T-helper 1 cell treated with Interleukin-12 subunit alpha and Interleukin-12 subunit beta and Interleukin-4 antibody, amounts not matched to agents 30 μg/mL and 1 μg/mL, for 36 hours (primary cell): ENCODE data around the gene GBF1.
"Not testable (repeated sequence)": the region's sequence is repeated elsewhere in the genome, so short reads cannot be mapped to it uniquely, and the experiment has no call there.

ENCODE experiments used
- H3K27ac Mint-ChIP-seq: one replicate; pipeline ENCODE4 v1.8.0; 2021; ENCODE audit warnings: mild to moderate bottlenecking, mixed read lengths
- H3K27me3 Mint-ChIP-seq: one replicate; pipeline ENCODE4 v1.8.0; 2021; ENCODE audit warnings: low read depth, mixed read lengths
- H3K36me3 Mint-ChIP-seq: one replicate; pipeline ENCODE4 v1.8.0; 2021; ENCODE audit warnings: low read depth, mixed read lengths
- H3K4me1 Mint-ChIP-seq: one replicate; pipeline ENCODE4 v1.8.0; 2021; ENCODE audit warnings: low read depth, mixed read lengths
- H3K4me3 Mint-ChIP-seq: one replicate; pipeline ENCODE4 v1.8.0; 2021; ENCODE audit warnings: mild to moderate bottlenecking, moderate library complexity, mixed read lengths
- H3K9me3 Mint-ChIP-seq: one replicate; pipeline ENCODE4 v1.8.0; 2021; ENCODE audit warnings: mixed read lengths

GBF1 gene

DNA sequence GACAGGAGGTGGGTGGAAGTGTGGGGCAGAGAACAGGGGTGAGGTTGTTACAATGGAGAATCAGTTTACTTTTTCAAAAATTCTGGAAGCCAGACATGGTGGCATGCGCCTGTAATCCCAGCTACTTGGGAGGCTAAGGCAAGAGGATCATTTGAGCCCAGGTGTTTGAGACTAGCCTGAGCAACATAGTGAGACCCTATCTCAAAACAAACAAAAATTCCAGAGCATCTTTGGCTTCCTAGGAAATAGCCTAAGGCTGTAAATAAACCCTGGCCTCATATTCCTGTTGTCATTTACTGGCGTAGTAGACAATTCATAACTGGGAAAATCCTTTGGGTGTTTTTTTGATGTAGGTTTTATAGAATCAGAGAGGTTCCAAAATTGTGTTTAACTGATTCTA is 44.0 kb downstream of the GBF1 start:
- H3K27me3 Mint-ChIP-seq: no peaks in the 10 kb centered on the region
- H3K4me1 Mint-ChIP-seq: peaks cover 23% of the 10 kb centered on the region
- no peak overlapping the region for H3K27ac Mint-ChIP-seq
- no peaks in the 10 kb centered on the region for H3K9me3 Mint-ChIP-seq
- peaks cover 8% of the 10 kb centered on the region for H3K36me3 Mint-ChIP-seq
- no peak overlapping the region for H3K4me3 Mint-ChIP-seq

DNA sequence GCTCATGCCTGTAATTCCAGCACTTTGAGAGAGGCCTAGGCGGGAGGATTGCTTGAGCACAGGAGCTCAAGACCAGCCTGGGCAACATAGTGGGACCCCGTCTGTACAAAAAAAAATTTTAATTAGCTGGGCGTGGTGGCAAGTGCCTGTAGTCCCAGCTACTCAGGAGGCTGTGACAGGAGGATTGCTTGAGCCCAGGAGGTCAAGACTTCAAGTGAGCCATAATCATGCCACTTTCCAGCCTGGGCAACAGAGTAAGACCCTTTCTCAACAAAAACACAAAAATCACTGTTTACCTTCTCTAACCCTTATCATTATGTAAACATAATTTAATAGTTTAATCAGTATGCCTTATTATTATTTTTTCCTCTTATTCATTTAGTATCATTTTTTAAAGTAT is 44.5 kb downstream of the GBF1 start:
- no peaks in the 10 kb centered on the region for H3K9me3 Mint-ChIP-seq
- peaks cover 19% of the 10 kb centered on the region for H3K4me1 Mint-ChIP-seq
- H3K4me3 Mint-ChIP-seq: no peak overlapping the region
- H3K27ac Mint-ChIP-seq: no peak overlapping the region
- H3K27me3 Mint-ChIP-seq: no peaks in the 10 kb centered on the region
- peaks cover 6% of the 10 kb centered on the region for H3K36me3 Mint-ChIP-seq

DNA sequence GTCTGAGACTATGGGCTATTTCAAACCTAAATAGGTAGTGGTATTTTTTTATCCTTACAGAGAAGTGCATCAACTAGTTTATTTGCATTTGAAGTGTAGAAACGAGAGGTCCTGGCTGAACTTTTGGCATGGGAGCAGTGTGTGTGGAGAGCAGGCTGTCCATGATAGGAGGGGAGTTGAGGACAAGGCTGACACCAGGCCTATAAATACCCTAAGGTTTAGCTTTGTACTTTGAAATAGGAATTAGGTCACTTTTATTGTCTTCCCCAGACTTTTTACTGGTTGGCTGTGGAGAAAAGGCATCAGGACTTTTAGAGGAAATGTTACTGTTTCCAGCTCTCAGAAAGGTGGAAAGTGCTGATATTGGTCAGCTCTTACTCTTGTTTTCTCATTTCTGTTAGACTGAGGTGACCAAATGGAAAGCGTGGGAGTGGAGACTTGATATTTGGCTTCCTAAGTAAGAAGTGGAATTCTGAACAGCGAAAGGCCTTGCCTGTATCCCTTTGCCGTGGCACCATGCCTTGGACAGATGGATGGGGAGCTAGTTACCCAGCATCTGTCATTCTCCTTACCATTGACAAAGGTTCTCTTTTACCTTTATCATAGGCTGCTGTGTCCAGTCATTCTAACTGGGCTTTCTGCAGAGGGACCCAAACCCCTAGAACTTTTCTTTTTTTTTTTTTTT is 46.0 kb downstream of the GBF1 start:
- Mint-ChIP-seq H3K36me3 (no peaks in the 10 kb centered on the region), H3K4me1 (peaks cover 8% of the 10 kb centered on the region), H3K4me3 (no peak overlapping the region), H3K27me3 (no peaks in the 10 kb centered on the region), H3K27ac (no peak overlapping the region), H3K9me3 (no peaks in the 10 kb centered on the region)

DNA sequence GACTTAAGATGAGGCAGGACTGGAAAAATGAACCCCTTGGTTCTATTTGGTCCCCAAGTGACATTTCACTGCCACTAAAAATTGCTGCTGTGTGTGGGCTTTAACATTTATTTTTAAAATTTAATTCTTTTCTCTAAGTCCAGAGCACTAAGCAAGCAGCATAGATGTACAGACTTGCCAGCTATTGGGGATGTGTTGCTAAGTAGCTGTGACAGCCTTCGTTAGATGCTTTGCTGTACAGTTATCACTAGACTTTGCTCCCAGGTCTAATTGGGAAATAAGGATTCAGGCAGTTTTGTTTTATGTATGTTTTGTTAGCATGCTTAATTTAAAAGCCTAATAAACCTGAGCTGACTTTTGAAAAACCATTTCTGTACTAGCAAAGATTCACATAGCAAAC is 51.8 kb downstream of the GBF1 start:
- no peak overlapping the region for H3K4me3 Mint-ChIP-seq
- H3K27ac Mint-ChIP-seq: no peak overlapping the region
- H3K4me1 Mint-ChIP-seq: peaks cover 13% of the 10 kb centered on the region
- no peaks in the 10 kb centered on the region for H3K9me3 Mint-ChIP-seq
- H3K27me3 Mint-ChIP-seq: no peaks in the 10 kb centered on the region
- H3K36me3 Mint-ChIP-seq: peaks cover 3% of the 10 kb centered on the region

DNA sequence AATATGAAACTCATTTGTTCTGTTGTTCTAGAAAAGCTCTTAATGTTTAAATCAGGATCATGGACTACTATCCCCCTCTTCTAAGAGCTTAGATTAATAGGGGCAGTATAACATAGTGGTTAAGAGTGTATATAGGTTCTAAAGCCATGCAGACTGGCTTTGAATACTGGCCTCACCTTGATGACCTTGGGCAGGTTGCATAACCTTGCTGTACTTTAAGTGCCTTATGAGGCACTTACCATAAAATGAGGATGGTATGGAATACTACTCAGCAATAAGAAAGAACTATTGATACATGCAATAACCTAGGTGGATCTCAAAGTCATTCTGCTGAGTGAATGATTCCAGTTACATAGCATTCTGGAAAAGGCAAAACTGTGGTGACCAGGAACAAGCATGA is 53.6 kb downstream of the GBF1 start:
- Mint-ChIP-seq H3K27me3 (no peaks in the 10 kb centered on the region), H3K36me3 (peaks cover 3% of the 10 kb centered on the region), H3K27ac (no peak overlapping the region), H3K4me3 (no peak overlapping the region), H3K9me3 (no peaks in the 10 kb centered on the region), H3K4me1 (peaks cover 11% of the 10 kb centered on the region)

DNA sequence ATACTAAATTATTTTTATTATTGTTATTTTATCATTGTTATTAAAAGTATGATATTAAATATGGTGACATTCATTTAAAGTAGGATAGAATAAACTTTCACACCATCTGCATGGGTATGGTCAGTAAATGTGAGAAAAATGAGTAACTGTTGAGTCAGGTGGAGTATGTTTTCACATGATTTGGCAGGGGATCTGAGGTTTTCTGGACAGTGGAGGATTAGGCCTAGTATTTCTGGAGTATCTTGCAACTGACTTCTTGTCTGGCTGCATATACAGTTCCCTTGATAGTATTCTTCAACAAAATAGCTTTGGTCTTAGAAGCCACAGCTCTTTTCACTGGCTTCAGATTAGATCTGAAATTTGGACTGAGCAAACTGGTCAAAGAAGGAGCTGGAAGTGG is 54.5 kb downstream of the GBF1 start:
- no peaks in the 10 kb centered on the region for H3K27me3 Mint-ChIP-seq
- peaks cover 11% of the 10 kb centered on the region for H3K4me1 Mint-ChIP-seq
- H3K9me3 Mint-ChIP-seq: no peaks in the 10 kb centered on the region
- peaks cover 3% of the 10 kb centered on the region for H3K36me3 Mint-ChIP-seq
- H3K27ac Mint-ChIP-seq: no peak overlapping the region
- no peak overlapping the region for H3K4me3 Mint-ChIP-seq

DNA sequence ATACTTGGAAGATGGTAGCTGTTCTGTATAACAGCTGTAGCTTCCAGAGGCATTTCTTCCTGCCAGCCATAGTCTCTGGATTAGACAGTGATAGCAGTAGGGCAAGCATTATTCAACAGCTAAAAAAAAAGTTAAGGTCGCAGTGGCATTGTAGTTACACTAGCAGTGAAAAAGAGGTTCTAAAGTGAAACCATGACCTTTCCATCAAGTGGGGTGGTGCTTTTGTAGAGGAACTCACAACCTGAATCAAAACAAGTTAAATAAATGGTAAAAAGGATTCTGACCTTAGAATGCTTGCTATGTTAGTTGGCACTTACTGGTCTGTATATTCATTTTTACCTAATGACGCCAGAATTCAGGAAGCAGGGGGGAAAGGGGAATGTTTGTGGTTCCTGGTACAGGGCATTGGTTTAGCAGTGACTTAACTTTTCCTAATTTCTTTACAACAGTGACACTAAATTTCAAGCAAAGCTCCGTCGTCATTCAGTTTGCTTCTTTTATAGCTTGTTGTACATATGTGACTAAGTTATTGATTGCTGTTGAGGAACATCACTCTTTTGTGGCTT is 55.0 kb downstream of the GBF1 start:
- no peaks in the 10 kb centered on the region for H3K9me3 Mint-ChIP-seq
- no peak overlapping the region for H3K27ac Mint-ChIP-seq
- peaks cover 11% of the 10 kb centered on the region for H3K4me1 Mint-ChIP-seq
- H3K4me3 Mint-ChIP-seq: no peak overlapping the region
- no peaks in the 10 kb centered on the region for H3K27me3 Mint-ChIP-seq
- H3K36me3 Mint-ChIP-seq: peaks cover 3% of the 10 kb centered on the region

DNA sequence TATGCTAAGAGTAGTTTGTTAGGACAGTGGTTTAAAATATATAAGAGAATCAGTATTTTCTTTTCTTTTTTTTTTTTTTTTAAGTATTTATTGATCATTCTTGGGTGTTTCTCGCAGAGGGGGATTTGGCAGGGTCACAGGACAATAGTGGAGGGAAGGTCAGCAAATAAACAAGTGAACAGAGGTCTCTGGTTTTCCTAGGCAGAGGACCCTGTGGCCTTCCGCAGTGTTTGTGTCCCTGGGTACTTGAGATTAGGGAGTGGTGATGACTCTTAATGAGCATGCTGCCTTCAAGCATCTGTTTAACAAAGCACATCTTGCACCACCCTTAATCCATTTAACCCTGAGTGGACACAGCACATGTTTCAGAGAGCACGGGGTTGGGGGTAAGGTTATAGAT is 55.6 kb downstream of the GBF1 start:
- not testable (repeated sequence) for H3K27me3 Mint-ChIP-seq, H3K4me3 Mint-ChIP-seq, H3K9me3 Mint-ChIP-seq, H3K36me3 Mint-ChIP-seq, H3K27ac Mint-ChIP-seq
- H3K4me1 Mint-ChIP-seq: peaks cover 11% of the 10 kb centered on the region

DNA sequence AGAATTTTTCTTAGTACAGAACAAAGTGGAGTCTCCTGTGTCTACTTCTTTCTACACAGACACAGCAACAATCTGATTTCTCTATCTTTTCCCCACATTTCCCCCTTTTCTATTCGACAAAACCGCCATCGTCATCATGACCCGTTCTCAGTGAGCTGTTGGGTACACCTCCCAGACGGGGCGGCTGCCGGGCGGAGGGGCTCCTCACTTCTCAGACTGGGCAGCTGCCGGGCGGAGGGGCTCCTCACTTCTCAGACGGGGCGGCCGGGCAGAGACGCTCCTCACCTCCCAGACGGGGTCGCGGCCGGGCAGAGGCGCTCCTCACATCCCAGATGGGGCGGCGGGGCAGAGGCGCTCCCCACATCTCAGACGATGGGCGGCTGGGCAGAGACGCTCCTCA is 56.0 kb downstream of the GBF1 start:
- not testable (repeated sequence) for H3K9me3 Mint-ChIP-seq, H3K27ac Mint-ChIP-seq, H3K36me3 Mint-ChIP-seq, H3K27me3 Mint-ChIP-seq, H3K4me3 Mint-ChIP-seq
- peaks cover 11% of the 10 kb centered on the region for H3K4me1 Mint-ChIP-seq

DNA sequence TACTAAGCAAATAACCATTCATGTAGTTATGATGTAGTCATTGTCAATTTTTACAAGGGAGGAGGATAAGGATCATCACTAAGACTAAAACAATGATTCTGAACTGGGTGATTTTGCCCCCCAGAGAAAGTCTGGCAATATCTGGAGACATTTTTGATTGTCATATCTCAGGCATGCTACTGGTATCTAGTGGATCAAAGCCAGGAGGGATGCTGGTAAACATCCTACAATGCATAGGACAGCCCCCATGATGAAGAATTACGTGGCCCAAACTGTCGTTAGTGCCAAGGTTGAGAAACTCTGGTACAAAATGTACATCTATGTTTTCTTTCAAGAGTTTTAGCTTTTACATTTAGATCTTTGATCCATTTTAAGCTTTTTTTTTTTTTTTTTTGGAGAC is 57.3 kb downstream of the GBF1 start:
- no peaks in the 10 kb centered on the region for H3K27me3 Mint-ChIP-seq
- no peak overlapping the region for H3K4me3 Mint-ChIP-seq
- H3K9me3 Mint-ChIP-seq: no peaks in the 10 kb centered on the region
- H3K4me1 Mint-ChIP-seq: peaks cover 7% of the 10 kb centered on the region
- no peak overlapping the region for H3K27ac Mint-ChIP-seq
- H3K36me3 Mint-ChIP-seq: peaks cover 8% of the 10 kb centered on the region

DNA sequence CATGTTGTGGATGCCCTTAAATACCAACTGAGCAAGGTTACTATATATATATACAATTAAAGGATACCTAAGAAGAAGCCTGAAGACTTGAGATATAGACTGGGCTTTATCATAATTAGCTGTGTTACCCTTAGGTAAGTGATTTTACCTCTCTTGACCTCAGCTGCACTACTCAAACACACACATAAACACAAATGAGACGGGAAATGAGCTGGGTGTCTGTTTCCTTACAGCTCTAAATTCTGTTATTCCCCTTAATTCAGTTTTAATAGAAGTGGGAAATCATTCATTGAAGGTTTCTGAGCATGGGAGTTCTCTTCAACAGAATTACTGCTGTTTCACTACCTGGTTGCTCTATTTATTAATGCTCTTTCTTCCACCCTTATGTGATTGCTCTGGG is 60.7 kb downstream of the GBF1 start:
- H3K36me3 Mint-ChIP-seq: peaks cover 9% of the 10 kb centered on the region
- H3K27ac Mint-ChIP-seq: no peak overlapping the region
- H3K27me3 Mint-ChIP-seq: no peaks in the 10 kb centered on the region
- H3K4me1 Mint-ChIP-seq: peaks cover 11% of the 10 kb centered on the region
- no peak overlapping the region for H3K4me3 Mint-ChIP-seq
- no peaks in the 10 kb centered on the region for H3K9me3 Mint-ChIP-seq

DNA sequence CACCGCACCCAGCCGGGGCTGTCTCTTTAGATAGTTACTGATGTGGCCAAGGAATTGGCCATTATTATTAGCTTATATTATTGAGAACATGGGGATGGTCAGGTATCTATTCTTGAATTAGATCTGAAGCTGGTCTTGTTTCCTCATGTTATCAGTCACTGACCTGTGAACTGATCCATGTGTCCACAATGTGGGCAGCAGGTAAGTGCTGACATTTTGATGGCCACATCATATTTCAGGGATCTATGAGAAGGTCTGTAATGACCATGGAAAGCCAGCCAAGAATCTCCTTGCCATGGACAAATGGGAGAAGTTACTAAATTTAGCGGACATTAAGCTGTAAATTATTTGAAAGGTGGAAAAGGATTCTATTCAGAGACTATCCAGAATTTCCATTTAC is 61.4 kb downstream of the GBF1 start:
- no peak overlapping the region for H3K27ac Mint-ChIP-seq

DNA sequence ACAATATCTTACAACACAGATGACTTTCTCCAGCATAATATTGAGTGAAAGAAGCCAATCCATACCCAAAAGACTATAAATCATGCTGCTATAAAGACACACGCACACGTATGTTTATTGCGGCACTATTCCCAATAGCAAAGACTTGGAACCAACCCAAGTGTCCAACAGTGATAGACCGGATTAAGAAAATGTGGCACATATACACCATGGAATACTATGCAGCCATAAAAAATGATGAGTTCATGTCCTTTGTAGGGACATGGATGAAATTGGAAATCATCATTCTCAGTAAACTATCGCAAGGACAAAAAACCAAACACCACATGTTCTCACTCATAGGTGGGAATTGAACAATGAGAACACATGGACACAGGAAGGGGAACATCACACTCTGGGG is 63.0 kb downstream of the GBF1 start:
- not testable (repeated sequence) for H3K9me3 Mint-ChIP-seq, H3K36me3 Mint-ChIP-seq, H3K4me3 Mint-ChIP-seq, H3K27ac Mint-ChIP-seq, H3K27me3 Mint-ChIP-seq
- H3K4me1 Mint-ChIP-seq: peaks cover 23% of the 10 kb centered on the region

More for the DNA sequence above, 61.4 kb downstream of the GBF1 start:
- peaks cover 15% of the 10 kb centered on the region for H3K4me1 Mint-ChIP-seq
- H3K27me3 Mint-ChIP-seq: no peaks in the 10 kb centered on the region
- H3K4me3 Mint-ChIP-seq: no peak overlapping the region
- peaks cover 9% of the 10 kb centered on the region for H3K36me3 Mint-ChIP-seq
- H3K9me3 Mint-ChIP-seq: no peaks in the 10 kb centered on the region

DNA sequence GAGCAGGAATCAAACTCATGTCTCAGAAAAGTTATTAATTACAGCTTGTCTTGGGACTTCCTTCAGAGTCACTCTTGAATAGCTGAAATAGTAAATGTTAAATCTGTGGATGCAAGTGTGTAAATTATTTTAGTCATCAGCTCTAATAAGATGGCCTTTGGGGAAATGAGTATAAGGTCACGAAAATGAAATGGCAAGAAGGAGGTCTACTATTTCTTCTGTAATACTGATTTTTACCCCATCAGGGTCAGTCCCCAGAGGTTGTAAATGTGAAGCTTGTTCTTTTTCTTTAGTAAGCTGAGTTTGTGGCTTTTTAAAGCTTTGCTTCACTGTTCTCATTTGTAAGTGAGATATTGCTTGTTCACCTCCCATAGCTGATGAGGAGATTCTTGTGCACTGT is 63.9 kb downstream of the GBF1 start:
- Mint-ChIP-seq H3K36me3 (peaks cover 12% of the 10 kb centered on the region), H3K9me3 (no peaks in the 10 kb centered on the region), H3K27ac (no peak overlapping the region), H3K4me1 (peaks cover 27% of the 10 kb centered on the region), H3K4me3 (no peak overlapping the region), H3K27me3 (no peaks in the 10 kb centered on the region)

DNA sequence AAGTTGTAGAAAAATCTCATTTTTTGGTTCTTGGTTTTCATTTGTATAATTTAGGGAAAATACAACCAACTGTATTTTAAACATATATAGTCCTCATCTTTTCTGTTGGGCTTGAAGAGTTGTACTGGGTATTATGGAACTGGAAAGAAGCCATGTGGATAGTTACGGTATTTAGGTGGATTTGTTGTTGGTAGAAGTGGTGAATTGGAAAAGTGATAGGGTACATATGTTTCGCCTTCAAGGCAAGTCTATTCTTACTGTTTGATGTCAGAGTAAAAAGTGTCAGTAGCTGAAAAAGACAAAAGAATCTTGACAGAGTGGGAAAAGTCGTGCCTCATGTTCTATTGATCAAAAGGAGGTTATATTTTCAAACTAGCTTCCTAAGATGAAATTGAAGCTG is 64.6 kb downstream of the GBF1 start:
- Mint-ChIP-seq H3K4me1 (peaks cover 27% of the 10 kb centered on the region), H3K9me3 (no peaks in the 10 kb centered on the region), H3K36me3 (peaks cover 12% of the 10 kb centered on the region), H3K27ac (no peak overlapping the region), H3K27me3 (no peaks in the 10 kb centered on the region), H3K4me3 (no peak overlapping the region)
